ENCODE measurements around the gene OR10V1.

Gene OR10V1

GRCh38 chr11:59668950-59669610, 44.6 kb downstream of the OR10V1 start, which contains the start of gene PATL1:
Gene PATL1, minus strand, starts transcription at chr11:59669037. Its CDS starts 142 bp downstream, at chr11:59668895.
- H3K4me3 ChIP-seq (ENCODE audit: low read depth, low read length): peak within 1 kb of the TSS; percentile 55

- peak overlapping the region; percentile 55 for H3K4me3 ChIP-seq (ENCODE audit: low read depth, low read length)
Observed at GRCh38 chr11:59668188-59668949, 45.3 kb downstream of the OR10V1 start.

GRCh38 chr11:59667812-59668187, 45.8 kb downstream of the OR10V1 start:
- peak overlapping the region; percentile 36 for H3K4me3 ChIP-seq (ENCODE audit: low read depth, low read length)

- no peak overlapping the region for H3K4me3 ChIP-seq (ENCODE audit: low read depth, low read length)
Observed at GRCh38 chr11:59666969-59667368, 46.7 kb downstream of the OR10V1 start.

All from iPS-11a (cell line).